BLaER1 treated with 17β-estradiol and CSF1 and Interleukin-3, amounts not matched to agents 10 nM and 100 nM (cell line): Measurements from ENCODE around the gene ANKRD45.
"Not testable (repeated sequence)": the region's sequence is repeated elsewhere in the genome, so short reads cannot be mapped to it uniquely, and the experiment has no call there.

ENCODE experiments used
- H3K27ac ChIP-seq, 11 experiments: shearing (Covaris generic); formaldehyde crosslinking; 2 replicates each; pipeline ENCODE4 v1.8.1; 2022
- H3K27me3 ChIP-seq, 11 experiments: shearing (Covaris generic); formaldehyde crosslinking; 2 replicates each; pipeline ENCODE4 v1.8.1; 2022
- H3K36me3 ChIP-seq, 11 experiments: shearing (Covaris generic); formaldehyde crosslinking; 2 replicates each; pipeline ENCODE4 v1.8.1; 2022
- H3K4me1 ChIP-seq, 10 experiments: shearing (Covaris generic); formaldehyde crosslinking; 2 replicates each; pipeline ENCODE4 v1.8.1; 2022
- H3K4me2 ChIP-seq, 11 experiments: shearing (Covaris generic); formaldehyde crosslinking; 2 replicates each; pipeline ENCODE4 v1.8.1; 2022
- H3K4me3 ChIP-seq, 10 experiments: shearing (Covaris generic); formaldehyde crosslinking; 2 replicates each; pipeline ENCODE4 v1.8.1; 2022
- H3K9ac ChIP-seq, 11 experiments: shearing (Covaris generic); formaldehyde crosslinking; 2 replicates each; pipeline ENCODE4 v1.8.1; 2022
- H3K9me3 ChIP-seq, 11 experiments: shearing (Covaris generic); formaldehyde crosslinking; replicated peaks in 1 of 11; 2 replicates each; pipeline ENCODE4 v1.8.1; 2022
- H4K20me1 ChIP-seq, 11 experiments: shearing (Covaris generic); formaldehyde crosslinking; 2 replicates each; pipeline ENCODE4 v1.8.1; 2022
- Cebpa-rat ChIP-seq, 11 experiments: shearing (Covaris generic); IDR thresholded peaks; 2 replicates each; pipeline ENCODE4 v1.8.1; 2022

ANKRD45 gene

GRCh38 chr1:173661271-173661670, 8.4 kb downstream of the ANKRD45 start:
- Histone ChIP-seq H3K9me3 (0 out of 22 replicates have a peak, but pooled peaks cover 0 to 5% (median 0%) of the 10 kb centered on the region in 11 experiments), H3K27ac (no peak overlapping the region), H4K20me1 (no peaks in the 10 kb centered on the region), H3K36me3 (no peaks in the 10 kb centered on the region), H3K4me3 (no peak overlapping the region), H3K4me1 (peaks cover 0 to 9% (median 6%) of the 10 kb centered on the region in 10 experiments; a peak in 10 of 20 replicates), H3K27me3 (no peaks in the 10 kb centered on the region), H3K4me2 (no peak overlapping the region), H3K9ac (no peak overlapping the region)
- no peak for TF ChIP-seq Cebpa-rat (IDR thresholded peaks at IDR 0.05)

GRCh38 chr1:173660306-173660705, 9.3 kb downstream of the ANKRD45 start:
- Histone ChIP-seq H3K4me1 (peaks cover 0 to 9% (median 6%) of the 10 kb centered on the region in 10 experiments; a peak in 10 of 20 replicates), H3K27ac (no peak overlapping the region), H3K4me3 (no peak overlapping the region), H3K9ac (no peak overlapping the region), H3K36me3 (no peaks in the 10 kb centered on the region), H3K9me3 (peaks cover 6 to 10% (median 7%) of the 10 kb centered on the region in 11 experiments; a peak in 13 of 22 replicates), H3K4me2 (no peak overlapping the region), H4K20me1 (no peaks in the 10 kb centered on the region), H3K27me3 (no peaks in the 10 kb centered on the region)
- TF ChIP-seq Cebpa-rat (IDR thresholded peaks at IDR 0.05), result no peak

GRCh38 chr1:173648880-173649605, 20.6 kb downstream of the ANKRD45 start:
- Histone ChIP-seq H3K4me1 (no peaks in the 10 kb centered on the region), H3K4me3 (no peak overlapping the region), H3K27me3 (no peaks in the 10 kb centered on the region), H3K9me3 (no peaks in the 10 kb centered on the region; a peak in 1 of 22 replicates), H3K36me3 (no peaks in the 10 kb centered on the region), H3K27ac (no peak overlapping the region), H3K4me2 (no peak overlapping the region), H4K20me1 (no peaks in the 10 kb centered on the region), H3K9ac (no peak overlapping the region)
- no peak for TF ChIP-seq Cebpa-rat (IDR thresholded peaks at IDR 0.05)

- no peak overlapping the region for H3K27ac ChIP-seq
- no peak overlapping the region for H3K9ac ChIP-seq
- no peak for TF ChIP-seq Cebpa-rat (IDR thresholded peaks at IDR 0.05)
- H3K4me2 ChIP-seq, result no peak overlapping the region
- H3K27me3 ChIP-seq, result no peaks in the 10 kb centered on the region
- no peaks in the 10 kb centered on the region for H3K4me1 ChIP-seq
- H3K9me3 ChIP-seq, result peaks cover 0 to 16% (median 0%) of the 10 kb centered on the region in 11 experiments; a peak in 6 of 22 replicates
- H3K36me3 ChIP-seq, result no peaks in the 10 kb centered on the region
- no peak overlapping the region for H3K4me3 ChIP-seq
- H4K20me1 ChIP-seq, result no peaks in the 10 kb centered on the region
Measured at GRCh38 chr1:173646656-173647055, 23.0 kb downstream of the ANKRD45 start.

GRCh38 chr1:173642450-173643139, 27.1 kb downstream of the ANKRD45 start:
- not testable (repeated sequence) for H3K27ac ChIP-seq

GRCh38 chr1:173639102-173639501, 30.5 kb downstream of the ANKRD45 start:
- Histone ChIP-seq H4K20me1 (no peaks in the 10 kb centered on the region), H3K4me2 (no peak overlapping the region), H3K4me3 (no peak overlapping the region), H3K27me3 (no peaks in the 10 kb centered on the region), H3K4me1 (no peaks in the 10 kb centered on the region), H3K36me3 (no peaks in the 10 kb centered on the region), H3K9me3 (peaks cover 0 to 40% (median 4%) of the 10 kb centered on the region in 11 experiments; a peak in 7 of 22 replicates), H3K27ac (no peak overlapping the region), H3K9ac (no peak overlapping the region)
- TF ChIP-seq Cebpa-rat (IDR thresholded peaks at IDR 0.05), result no peak

More at GRCh38 chr1:173642450-173643139, 27.1 kb downstream of the ANKRD45 start:
- H4K20me1 ChIP-seq, H3K4me1 ChIP-seq, H3K9ac ChIP-seq, H3K4me2 ChIP-seq, H3K36me3 ChIP-seq, H3K27me3 ChIP-seq, H3K4me3 ChIP-seq: not testable (repeated sequence)
- peaks cover 0 to 30% (median 3%) of the 10 kb centered on the region in 11 experiments; a peak in 7 of 22 replicates for H3K9me3 ChIP-seq

- Histone ChIP-seq H3K4me2 (no peak overlapping the region), H3K4me3 (no peak overlapping the region), H3K4me1 (no peaks in the 10 kb centered on the region), H3K27me3 (no peaks in the 10 kb centered on the region), H4K20me1 (no peaks in the 10 kb centered on the region), H3K9ac (no peak overlapping the region), H3K27ac (no peak overlapping the region), H3K36me3 (no peaks in the 10 kb centered on the region), H3K9me3 (peaks cover 0 to 40% (median 4%) of the 10 kb centered on the region in 11 experiments; a peak in 8 of 22 replicates)
- TF ChIP-seq Cebpa-rat (IDR thresholded peaks at IDR 0.05), result no peak
Measured at GRCh38 chr1:173638043-173639021, 31.3 kb downstream of the ANKRD45 start.

- not testable (repeated sequence) for H4K20me1 ChIP-seq, H3K9ac ChIP-seq, H3K36me3 ChIP-seq, H3K4me1 ChIP-seq, H3K27ac ChIP-seq, H3K27me3 ChIP-seq, H3K4me3 ChIP-seq, H3K4me2 ChIP-seq
- H3K9me3 ChIP-seq, result peaks cover 0 to 31% (median 6%) of the 10 kb centered on the region in 11 experiments; a peak in 8 of 22 replicates
Measured at GRCh38 chr1:173637236-173638042, 32.2 kb downstream of the ANKRD45 start.
